HAP-1 (cell line): ENCODE measurements around the gene KRIT1.
"Not testable (repeated sequence)": the region's sequence is repeated elsewhere in the genome, so short reads cannot be mapped to it uniquely, and the experiment has no call there.

Source experiments
- DNase-seq, 2 experiments: peaks; one replicate each; pipeline ENCODE4 v3.0.0-alpha.2; 2016 to 2020; ENCODE audit warnings: low spot score in 2 of 2
- H3K27me3 ChIP-seq: fragments of 250-450 bp; sonication (Bioruptor Pico); 2 replicates; pipeline ENCODE4 v1.5.1; 2020; ENCODE audit warnings: low read depth, mild to moderate bottlenecking, moderate library complexity
- H3K36me3 ChIP-seq: fragments of 250-450 bp; sonication (Bioruptor Pico); replicated peaks from 2 replicates; pipeline ENCODE4 v1.5.1; 2020; ENCODE audit warnings: mild to moderate bottlenecking
- H3K4me1 ChIP-seq: fragments of 250-450 bp; sonication (Bioruptor Pico); 2 replicates; pipeline ENCODE4 v1.5.1; 2020; ENCODE audit warnings: mild to moderate bottlenecking
- H3K4me3 ChIP-seq: fragments of 250-450 bp; sonication (Bioruptor Pico); 2 replicates; pipeline ENCODE4 v1.5.1; 2020; ENCODE audit warnings: mild to moderate bottlenecking, moderate library complexity
- H3K9me3 ChIP-seq: fragments of 250-450 bp; sonication (Bioruptor Pico); 2 replicates; pipeline ENCODE4 v1.5.1; 2020; ENCODE audit warnings: mild to moderate bottlenecking, moderate library complexity
- in situ Hi-C: fragments of 300-500 bp; cut with MboI; formaldehyde crosslinking; loops from 3 replicates; pipeline ENCODE4 v1.14.3; 2020; ENCODE audit warnings: low sequenced_read_pairs, inconsistent platforms, mixed read lengths

KRIT1 gene

DNA sequence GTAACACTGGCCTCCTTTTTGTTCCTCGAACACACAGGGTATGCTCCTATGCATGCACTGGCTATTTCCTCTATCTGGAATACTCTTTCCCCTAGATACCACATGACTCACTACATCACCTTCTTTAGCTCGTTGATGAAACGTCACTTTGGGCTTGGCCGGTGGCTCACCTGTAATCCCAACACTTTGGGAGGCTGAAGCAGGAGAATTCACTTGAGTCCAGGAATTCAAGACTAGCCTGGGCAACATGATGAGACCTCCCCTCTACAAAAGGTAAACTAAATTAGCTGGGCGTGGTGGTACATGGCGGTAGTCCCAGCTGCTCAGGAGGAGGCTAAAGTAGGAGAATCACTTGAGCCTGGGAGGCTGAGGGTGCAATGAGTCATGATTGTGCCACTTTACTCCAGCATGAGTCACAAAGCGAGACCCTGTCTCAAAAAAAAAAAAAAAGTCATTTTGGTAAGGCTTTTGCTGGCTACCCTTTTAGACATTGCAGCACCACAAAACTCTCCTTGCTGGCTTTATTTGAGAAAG is 14.6 kb upstream of the KRIT1 start:
- in situ Hi-C loops: no loop called here
- DNase-seq: no peak
- no peaks in the 10 kb centered on the region for H3K9me3 ChIP-seq

DNA sequence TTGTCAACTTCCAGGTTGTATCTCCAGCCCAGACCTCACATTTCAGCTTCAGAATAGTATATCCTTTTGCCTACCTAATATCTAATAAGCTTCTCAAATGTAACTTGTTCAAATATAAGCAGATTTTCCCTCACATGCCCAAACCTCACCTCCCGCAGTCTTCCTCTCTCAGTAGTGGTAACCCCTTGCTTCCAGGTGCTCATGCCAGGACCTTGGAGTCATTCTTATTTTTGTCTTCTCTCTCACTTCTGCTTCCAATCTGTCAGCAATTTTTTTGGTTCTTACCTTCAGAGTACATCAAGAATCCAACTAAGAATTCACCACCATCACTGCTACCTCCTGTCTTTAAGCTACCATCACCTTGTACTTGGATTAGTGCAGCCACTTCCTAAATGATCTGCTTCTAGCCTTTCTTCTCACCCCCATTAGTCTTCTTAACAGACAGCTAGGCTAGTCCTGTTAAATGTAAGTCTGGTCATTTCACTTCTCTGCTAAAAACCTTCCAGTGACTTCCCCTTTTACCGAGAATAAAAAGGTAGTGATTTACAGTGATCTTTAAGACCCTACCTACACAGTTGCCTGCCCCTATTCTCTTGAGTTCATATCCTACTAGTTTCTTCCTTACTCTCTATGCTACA is 14.0 kb upstream of the KRIT1 start:
- Histone ChIP-seq H3K4me3 (no peak overlapping the region), H3K4me1 (no peaks in the 10 kb centered on the region), H3K9me3 (no peaks in the 10 kb centered on the region), H3K27me3 (no peaks in the 10 kb centered on the region), H3K36me3 (no peaks in the 10 kb centered on the region)
- in situ Hi-C loops: no loop called here
- no peak for DNase-seq

More for the DNA sequence above, 14.6 kb upstream of the KRIT1 start:
- no peaks in the 10 kb centered on the region for H3K27me3 ChIP-seq
- H3K4me1 ChIP-seq: no peaks in the 10 kb centered on the region
- no peaks in the 10 kb centered on the region for H3K36me3 ChIP-seq
- no peak overlapping the region for H3K4me3 ChIP-seq

DNA sequence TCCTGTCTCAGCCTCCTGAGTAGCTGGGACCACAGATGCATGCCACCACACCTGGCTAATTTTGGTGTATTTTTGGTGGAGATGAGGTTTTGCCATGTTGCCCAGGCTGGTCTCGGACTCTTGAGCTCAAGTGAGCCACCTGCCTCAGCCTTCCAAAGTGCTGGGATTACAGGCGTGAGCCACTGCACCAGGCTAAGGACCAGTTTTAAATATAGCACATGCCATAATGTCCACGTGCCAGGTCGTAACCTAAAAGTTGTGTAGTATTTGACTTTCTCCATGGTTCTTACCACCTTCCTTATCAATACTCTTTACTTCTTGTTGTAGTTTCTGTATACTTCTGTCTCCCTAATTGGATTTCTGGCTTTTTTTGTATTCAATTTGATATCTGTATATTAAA is 13.3 kb upstream of the KRIT1 start:
- no peaks in the 10 kb centered on the region for H3K36me3 ChIP-seq
- H3K4me3 ChIP-seq: no peak overlapping the region
- H3K9me3 ChIP-seq: no peaks in the 10 kb centered on the region
- no peak for DNase-seq
- no peaks in the 10 kb centered on the region for H3K4me1 ChIP-seq
- in situ Hi-C loops: no loop called here
- H3K27me3 ChIP-seq: no peaks in the 10 kb centered on the region

DNA sequence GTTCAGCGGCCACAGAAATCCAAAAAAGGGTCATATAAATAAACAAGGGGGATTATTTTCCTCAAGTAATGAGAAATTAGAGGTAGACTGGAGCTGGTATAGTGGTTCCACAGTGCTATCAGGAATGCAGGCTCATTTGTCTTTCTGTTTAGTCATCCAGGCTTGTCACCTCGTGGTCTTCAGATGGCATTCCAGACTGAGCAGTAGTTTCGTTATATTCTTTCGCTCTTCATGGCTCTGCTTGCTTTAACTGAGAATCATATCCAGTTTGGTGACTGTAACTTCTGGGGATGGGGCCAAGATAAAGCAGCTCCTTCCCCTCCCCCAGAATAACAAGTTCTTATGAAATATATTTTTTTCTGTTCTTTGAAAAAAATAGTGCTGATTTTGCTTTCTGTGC is 9.6 kb upstream of the KRIT1 start:
- in situ Hi-C loops: no loop called here
- H3K4me1 ChIP-seq: no peaks in the 10 kb centered on the region
- H3K4me3 ChIP-seq: no peak overlapping the region
- no peak for DNase-seq
- H3K27me3 ChIP-seq: no peaks in the 10 kb centered on the region
- H3K9me3 ChIP-seq: no peaks in the 10 kb centered on the region
- H3K36me3 ChIP-seq: no peaks in the 10 kb centered on the region

DNA sequence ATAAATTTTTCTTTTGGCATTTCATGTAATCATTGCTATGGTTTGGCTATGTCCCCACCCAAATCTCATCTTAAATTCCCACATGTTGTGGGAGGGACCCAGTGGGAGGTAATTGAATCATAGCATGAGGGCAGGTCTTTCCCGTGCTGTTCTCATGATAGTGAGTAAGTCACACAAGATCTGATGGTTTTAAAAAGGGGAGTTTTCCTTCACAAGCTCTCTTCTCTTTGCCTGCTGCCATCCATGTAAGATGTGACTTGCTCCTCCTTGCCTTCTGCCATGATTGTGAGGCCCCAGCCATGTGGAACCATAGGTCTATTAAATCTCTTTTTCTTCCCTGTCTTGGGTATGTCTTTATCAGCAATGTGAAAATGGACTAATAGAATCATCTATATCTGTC is 9.1 kb upstream of the KRIT1 start:
- H3K4me3 ChIP-seq, H3K27me3 ChIP-seq, H3K4me1 ChIP-seq, H3K36me3 ChIP-seq, DNase-seq, in situ Hi-C loops, H3K9me3 ChIP-seq: not testable (repeated sequence)

DNA sequence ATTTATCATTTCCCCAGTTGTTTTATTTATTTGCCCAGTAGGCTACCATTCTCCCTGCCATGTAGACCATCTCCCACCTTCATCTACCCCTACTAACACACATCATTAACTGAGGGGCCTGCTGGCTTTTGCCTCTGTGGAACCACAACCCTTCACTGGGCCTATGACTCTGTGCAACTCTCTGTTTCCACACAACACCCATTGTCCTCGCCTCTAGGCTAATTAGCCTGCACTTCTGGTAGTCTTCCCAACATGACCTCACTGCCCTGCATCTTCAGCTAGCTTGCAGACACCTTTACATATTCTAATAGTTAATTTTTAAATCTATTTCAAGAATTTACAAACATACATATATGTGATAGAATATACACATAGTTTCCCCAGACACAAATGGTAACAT is 7.5 kb upstream of the KRIT1 start:
- no peak for DNase-seq
- peaks cover 2% of the 10 kb centered on the region; the same call in 1 of the 2 replicates for H3K4me1 ChIP-seq

DNA sequence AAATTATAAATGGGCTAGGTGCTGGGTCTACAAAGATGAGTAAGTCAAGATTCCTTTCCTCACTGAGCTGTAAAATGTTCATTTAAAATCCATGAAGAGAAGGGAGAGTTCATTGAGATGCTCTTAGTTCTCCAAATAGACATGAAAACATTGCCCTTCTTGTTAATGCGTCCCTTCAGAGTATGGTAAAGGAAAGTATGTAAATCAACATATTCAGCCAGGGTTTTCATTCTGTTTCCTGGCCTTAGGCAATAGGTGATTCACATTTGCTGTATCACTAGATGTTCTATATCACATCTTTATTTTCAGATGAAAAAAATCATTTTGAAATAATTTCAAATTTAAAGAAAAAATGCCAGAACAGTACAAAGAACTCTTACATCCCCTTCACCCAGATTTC is 5.5 kb upstream of the KRIT1 start:
- DNase-seq: no peak
- Histone ChIP-seq H3K9me3 (no peaks in the 10 kb centered on the region), H3K36me3 (no peaks in the 10 kb centered on the region), H3K27me3 (no peaks in the 10 kb centered on the region), H3K4me3 (no peak overlapping the region), H3K4me1 (peaks cover 13% of the 10 kb centered on the region)
- in situ Hi-C loops: no loop called here

More for the DNA sequence above, 7.5 kb upstream of the KRIT1 start:
- in situ Hi-C loops: no loop called here
- Histone ChIP-seq H3K4me3 (no peak overlapping the region), H3K36me3 (no peaks in the 10 kb centered on the region), H3K27me3 (no peaks in the 10 kb centered on the region), H3K9me3 (no peaks in the 10 kb centered on the region)

DNA sequence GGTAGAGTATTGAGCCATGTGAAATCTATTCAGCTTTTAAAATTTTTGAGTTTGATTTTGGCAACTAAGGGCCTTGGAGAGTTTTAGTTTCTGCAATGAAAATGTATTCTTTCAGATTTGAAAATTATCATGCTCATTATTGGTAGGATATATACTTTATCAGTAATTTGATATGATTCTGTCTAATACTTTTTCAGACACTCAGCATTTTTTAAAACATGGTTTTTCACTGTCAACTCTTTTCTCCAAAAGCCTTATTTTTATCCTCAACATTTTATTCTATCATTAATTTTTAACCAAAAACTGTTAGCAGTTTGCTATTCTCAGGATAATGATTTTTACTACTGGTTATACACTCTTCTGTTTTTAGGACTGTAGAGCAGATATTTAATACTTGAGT is 4.9 kb upstream of the KRIT1 start:
- Histone ChIP-seq H3K36me3 (no peaks in the 10 kb centered on the region), H3K4me3 (no peak overlapping the region), H3K27me3 (no peaks in the 10 kb centered on the region), H3K9me3 (no peaks in the 10 kb centered on the region), H3K4me1 (peaks cover 13% of the 10 kb centered on the region)
- DNase-seq: no peak
- in situ Hi-C loops: no loop called here

DNA sequence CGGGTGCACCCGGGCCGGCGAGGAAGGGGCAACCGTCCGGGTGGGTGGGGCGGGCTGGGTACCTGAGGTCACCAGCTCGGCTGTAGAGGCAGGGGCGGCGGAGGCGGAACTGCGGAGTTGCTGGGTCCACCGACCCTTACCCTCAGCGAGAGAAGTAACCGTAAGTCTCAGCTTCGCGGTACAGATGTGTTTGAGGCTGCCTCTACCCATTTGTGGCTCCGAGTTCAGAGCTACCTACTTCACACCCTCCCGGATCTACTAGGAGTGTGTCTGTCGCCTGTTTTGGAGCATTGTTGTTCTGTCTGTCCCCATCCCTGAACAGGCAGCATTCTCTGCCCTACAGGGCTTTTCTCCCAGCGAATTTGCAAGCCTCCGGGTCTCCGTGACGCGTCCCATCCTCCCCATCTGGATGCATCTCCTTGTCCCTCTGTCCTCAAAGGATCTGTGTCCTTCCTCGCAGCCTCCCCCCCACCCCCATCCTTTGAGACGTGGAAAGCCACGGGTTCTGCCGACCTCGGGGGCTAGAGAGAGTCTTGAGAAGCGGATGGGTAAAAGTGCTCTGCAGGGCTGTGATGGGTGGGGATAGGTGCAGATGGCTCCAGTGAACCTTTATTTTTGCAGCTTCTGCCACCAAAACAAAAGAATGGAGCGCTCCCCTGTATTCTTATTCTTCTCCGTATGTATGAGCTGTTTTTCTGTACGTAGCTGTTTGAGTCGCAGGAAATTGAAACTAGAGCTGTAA is 817 bp upstream of the KRIT1 start:
- peak; percentile 30 to 51 for DNase-seq
- peak overlapping the region; percentile 81 for H3K4me3 ChIP-seq
- no peaks in the 10 kb centered on the region for H3K36me3 ChIP-seq
- in situ Hi-C loops: no loop called here
- no peaks in the 10 kb centered on the region for H3K9me3 ChIP-seq
- no peaks in the 10 kb centered on the region for H3K27me3 ChIP-seq
- peaks cover 21% of the 10 kb centered on the region for H3K4me1 ChIP-seq

DNA sequence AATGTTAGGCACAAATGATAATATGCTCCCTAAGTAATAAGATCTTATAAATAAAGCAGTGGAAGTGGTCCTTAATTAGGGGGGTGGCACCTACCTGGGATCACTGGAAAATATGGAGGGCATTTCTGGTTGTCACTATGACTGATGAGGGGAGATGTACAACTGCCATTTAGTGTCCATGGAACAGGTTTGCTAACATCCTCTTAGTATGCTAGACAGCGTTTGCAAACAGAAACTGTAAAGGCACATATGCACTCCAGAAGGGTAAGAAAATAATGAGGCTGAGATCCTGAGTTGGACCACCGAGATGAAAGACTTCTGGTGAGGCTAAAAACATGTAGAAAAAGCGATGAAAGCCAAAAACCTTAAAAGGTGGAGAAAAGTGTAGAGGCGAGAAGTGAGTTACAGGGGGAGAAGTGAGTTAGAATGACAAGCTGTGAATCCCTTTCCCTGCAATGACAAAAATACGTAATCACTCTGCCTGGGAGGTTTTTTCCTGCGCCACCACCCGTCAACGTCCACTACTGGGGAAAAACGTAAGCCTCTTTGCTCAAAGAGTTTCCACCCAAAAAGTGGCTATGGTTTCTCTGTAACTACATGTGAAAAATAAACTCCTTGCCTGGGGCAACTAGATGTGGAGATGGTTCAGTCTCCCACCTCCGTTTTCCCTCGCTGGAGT is 767 bp downstream of the KRIT1 start:
- peaks cover 21% of the 10 kb centered on the region for H3K4me1 ChIP-seq
- H3K36me3 ChIP-seq: peaks cover 12% of the 10 kb centered on the region
- H3K27me3 ChIP-seq: no peaks in the 10 kb centered on the region
- in situ Hi-C loops: no loop called here
- peak in 1 of 2 experiments; percentile 33 for DNase-seq
- H3K9me3 ChIP-seq: no peaks in the 10 kb centered on the region
- H3K4me3 ChIP-seq: peak overlapping the region; percentile 81

DNA sequence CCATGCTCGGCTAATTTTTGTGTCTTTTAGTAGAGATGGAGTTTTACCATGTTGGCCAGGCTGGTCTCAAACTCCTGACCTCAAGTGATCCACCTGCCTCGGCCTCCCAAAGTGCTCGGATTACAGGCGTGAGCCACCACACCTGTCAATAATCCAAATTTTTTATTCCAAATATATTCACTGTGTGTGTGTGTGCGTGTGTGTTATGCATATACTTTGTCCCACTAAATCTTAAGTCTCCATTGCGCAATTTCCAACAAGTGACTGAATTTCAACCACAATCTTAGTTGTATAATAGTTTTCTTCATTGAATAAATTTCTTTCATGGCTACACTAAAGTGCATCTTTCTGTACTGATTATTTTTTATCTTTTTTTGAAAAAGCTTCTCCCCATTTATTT is 2.7 kb downstream of the KRIT1 start:
- H3K9me3 ChIP-seq: no peaks in the 10 kb centered on the region
- peaks cover 19% of the 10 kb centered on the region for H3K36me3 ChIP-seq
- in situ Hi-C loops: no loop called here
- H3K4me1 ChIP-seq: peaks cover 18% of the 10 kb centered on the region
- no peak for DNase-seq
- no peaks in the 10 kb centered on the region for H3K27me3 ChIP-seq
- no peak overlapping the region for H3K4me3 ChIP-seq

DNA sequence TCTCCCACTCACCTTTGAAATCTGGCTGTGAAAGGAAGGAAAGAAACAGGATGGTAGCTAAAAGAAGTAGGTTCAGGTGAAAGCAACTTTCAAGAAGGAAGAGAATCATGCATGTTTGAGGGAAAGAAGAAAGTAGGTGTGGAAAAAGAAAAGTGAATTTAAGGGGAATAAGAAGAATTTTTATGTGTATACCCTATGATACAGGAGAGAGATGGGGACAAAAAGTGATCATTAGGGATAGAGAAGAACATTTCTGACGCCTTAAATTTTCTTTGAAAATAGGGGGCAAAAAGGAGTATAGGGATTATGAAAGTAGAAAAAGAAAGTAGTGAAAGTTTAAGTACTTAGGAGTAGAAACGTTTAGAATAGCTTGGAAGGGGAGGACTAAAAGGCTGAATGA is 15.2 kb downstream of the KRIT1 start:
- DNase-seq: no peak
- peaks cover 43% of the 10 kb centered on the region for H3K36me3 ChIP-seq
- no peaks in the 10 kb centered on the region; the same call in 1 of the 2 replicates for H3K9me3 ChIP-seq
- H3K4me1 ChIP-seq: no peaks in the 10 kb centered on the region
- H3K27me3 ChIP-seq: no peaks in the 10 kb centered on the region
- no peak overlapping the region for H3K4me3 ChIP-seq
- in situ Hi-C loops: no loop called here

DNA sequence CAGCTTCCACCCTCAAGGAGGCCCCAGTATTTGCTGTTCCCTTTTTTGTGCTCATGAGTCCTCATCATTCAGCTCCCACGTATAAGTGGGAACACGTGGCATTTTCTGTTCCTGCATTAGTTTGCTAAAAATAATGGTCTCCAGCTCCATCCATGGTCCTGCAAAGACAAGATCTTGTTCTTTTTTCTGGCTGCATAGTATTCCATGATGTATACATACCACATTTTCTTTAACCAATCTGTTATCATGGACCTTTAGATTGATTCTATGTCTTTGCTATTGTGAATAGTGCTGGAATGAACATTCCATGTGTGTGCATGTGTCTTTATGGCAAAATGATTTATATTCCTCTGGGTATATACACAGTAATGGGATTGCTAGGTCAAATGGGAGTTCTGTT is 17.0 kb downstream of the KRIT1 start:
- Histone ChIP-seq H3K4me1 (no peaks in the 10 kb centered on the region), H3K9me3 (no peaks in the 10 kb centered on the region; the same call in 1 of the 2 replicates)

DNA sequence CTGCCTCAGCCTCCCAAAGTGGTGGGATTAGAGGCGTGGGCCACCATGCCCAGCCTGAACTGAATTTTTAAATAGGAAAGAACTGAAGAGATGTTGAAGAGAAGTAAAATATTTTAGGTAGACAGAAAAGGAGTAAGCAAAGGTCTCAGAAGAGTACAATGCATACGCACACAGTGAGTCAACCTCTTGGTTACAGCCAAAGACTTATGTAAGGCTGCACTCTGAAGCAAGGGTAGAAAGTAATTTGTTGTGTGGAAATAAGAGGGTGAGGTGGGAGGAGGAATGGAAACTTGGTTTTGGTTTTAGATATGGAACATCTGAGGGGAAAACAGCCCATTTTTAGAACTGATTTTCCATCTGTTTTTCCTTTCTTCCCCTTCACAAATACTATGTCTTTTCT is 17.6 kb downstream of the KRIT1 start:
- in situ Hi-C loops: no loop called here
- peaks cover 37% of the 10 kb centered on the region for H3K36me3 ChIP-seq

More for the DNA sequence above, 17.0 kb downstream of the KRIT1 start:
- no peak for DNase-seq
- H3K36me3 ChIP-seq: peaks cover 37% of the 10 kb centered on the region
- no peak overlapping the region for H3K4me3 ChIP-seq
- H3K27me3 ChIP-seq: no peaks in the 10 kb centered on the region
- in situ Hi-C loops: no loop called here

More for the DNA sequence above, 17.6 kb downstream of the KRIT1 start:
- H3K9me3 ChIP-seq: no peaks in the 10 kb centered on the region; the same call in 1 of the 2 replicates
- no peaks in the 10 kb centered on the region for H3K27me3 ChIP-seq
- no peaks in the 10 kb centered on the region for H3K4me1 ChIP-seq
- H3K4me3 ChIP-seq: no peak overlapping the region
- DNase-seq: no peak
